ENCODE results near the gene SNCA. TPM values are rescaled to one million over a fixed set of nuclear protein-coding genes. Genes with fewer than 3 reads are reported as not detected.

SNCA gene
- total RNA-seq, result 10 to 100 TPM in 3 of 4 donors, 1 to 10 TPM in 1; 8.7 to 26.1 (median 19.2) TPM

DNA sequence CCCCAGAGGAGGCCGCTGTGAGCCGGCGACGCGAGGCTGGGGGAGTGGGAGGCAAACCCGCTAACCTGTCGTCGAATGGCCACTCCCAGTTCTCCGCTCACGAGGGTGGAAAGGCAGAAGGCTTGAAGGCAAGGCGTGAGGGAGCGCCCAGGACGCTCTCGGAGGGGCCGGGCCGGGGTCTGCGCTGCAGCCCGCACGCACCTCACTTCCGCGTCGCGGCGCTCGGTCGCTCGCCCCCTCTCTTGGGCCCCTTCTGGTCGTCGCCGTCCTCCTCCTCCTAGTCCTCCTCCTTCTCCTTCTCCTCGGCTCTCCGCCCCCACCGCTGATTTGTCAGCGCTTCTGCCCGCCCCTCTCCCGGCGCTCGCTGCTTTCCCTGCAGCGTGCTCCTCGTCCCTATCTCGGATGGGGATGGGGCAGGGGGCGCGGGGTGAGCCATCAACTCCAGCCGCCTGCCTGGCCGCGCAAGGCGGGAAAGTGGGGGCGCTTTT is at the start of gene SNCA:
Gene SNCA, minus strand, starts transcription at position 265 of the 488 bp plus-strand sequence. CDS start 1,494 bp downstream, outside the sequence.
- DNase-seq (ENCODE audit: low spot score) (no peak), ATAC-seq (ENCODE audit: low FRiP score) (peak; percentile 87)
- TF ChIP-seq, protein P1, sequence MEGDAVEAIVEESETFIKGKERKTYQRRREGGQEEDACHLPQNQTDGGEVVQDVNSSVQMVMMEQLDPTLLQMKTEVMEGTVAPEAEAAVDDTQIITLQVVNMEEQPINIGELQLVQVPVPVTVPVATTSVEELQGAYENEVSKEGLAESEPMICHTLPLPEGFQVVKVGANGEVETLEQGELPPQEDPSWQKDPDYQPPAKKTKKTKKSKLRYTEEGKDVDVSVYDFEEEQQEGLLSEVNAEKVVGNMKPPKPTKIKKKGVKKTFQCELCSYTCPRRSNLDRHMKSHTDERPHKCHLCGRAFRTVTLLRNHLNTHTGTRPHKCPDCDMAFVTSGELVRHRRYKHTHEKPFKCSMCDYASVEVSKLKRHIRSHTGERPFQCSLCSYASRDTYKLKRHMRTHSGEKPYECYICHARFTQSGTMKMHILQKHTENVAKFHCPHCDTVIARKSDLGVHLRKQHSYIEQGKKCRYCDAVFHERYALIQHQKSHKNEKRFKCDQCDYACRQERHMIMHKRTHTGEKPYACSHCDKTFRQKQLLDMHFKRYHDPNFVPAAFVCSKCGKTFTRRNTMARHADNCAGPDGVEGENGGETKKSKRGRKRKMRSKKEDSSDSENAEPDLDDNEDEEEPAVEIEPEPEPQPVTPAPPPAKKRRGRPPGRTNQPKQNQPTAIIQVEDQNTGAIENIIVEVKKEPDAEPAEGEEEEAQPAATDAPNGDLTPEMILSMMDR (IDR thresholded peaks at IDR 0.05), result no peak

DNA sequence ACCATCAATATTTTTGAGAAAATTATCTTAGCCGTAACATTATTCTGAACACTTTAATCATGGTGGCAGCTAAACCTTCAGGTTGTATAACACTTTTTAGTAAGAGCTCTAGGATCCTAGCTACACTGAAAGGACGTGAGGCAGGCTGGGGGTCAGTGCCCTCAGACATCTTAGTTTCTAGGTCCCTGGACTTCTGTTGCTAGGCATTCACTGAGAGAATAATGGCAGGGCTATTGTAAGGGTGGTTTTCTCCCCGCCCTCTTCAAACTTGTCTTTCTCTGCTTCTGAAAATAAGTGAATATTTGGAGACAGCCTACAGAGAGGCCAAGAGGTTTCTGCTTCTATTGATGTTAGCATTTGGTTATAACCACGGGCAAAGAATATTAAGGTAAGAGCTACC is 42.3 kb upstream of the SNCA start:
- ATAC-seq (ENCODE audit: low FRiP score) (no peak), DNase-seq (ENCODE audit: low spot score) (no peak)
- TF ChIP-seq, protein P1 (IDR thresholded peaks at IDR 0.05), result no peak

DNA sequence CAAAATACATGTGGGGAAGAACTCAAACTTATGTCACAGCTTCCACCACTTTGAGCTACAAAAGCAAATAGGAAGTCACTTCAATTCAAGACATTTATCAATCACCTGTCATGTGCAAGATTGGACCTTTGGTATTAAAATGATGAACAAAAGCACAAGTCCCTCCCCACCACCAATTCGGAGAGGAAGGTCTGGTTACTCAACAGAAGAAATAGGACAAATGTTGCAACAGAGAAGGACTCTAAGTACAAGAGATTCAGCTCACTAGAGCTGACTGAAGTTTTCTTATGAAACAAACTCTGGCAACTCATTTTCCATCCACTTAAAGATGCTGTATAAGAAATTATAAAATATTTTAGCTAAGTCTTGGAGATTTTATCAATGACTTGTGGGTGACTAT is 41.6 kb upstream of the SNCA start:
- TF ChIP-seq, protein P1 (IDR thresholded peaks at IDR 0.05), result no peak
- no peak for DNase-seq (ENCODE audit: low spot score)
- no peak for ATAC-seq (ENCODE audit: low FRiP score)

DNA sequence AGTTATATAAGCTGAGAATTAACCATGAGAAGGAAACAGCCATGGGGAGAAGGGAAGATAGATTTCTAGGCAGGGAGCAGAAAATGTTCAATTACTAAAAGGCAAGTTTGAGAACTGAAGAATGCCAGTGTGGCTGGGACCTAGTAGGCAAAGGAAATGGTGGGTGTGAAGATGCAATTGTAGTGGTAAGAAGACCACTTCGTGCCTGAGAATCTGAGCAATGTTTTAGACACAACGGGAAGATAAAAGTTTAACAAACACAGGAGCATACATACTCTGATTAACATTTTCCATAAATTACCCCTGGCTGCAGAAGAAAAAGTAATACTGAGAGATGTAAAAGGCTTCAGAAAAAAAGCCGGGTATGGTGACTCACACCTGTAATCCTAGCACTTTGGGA is 39.6 kb upstream of the SNCA start:
- TF ChIP-seq, protein P1 (IDR thresholded peaks at IDR 0.05), result no peak
- DNase-seq (ENCODE audit: low spot score) (no peak), ATAC-seq (ENCODE audit: low FRiP score) (no peak)

DNA sequence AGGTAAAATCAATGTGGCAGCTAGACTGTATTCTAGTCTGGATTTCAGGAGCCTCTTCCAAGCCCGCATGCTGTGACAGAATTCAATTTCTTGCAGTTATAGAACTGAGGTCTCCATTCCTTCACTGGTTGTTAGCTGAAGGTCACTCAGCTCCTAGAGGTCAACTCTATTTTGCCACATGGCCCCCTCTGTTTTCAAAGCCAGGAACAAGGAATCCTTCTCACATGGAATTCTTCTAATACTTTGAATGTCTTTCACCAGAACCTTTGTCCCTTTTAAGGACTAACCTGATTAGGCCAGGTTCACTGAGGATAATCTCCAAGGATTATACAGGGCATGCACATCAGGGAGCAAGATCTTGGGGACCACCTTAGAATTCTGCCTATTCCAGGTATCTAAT is 34.2 kb upstream of the SNCA start:
- ATAC-seq (ENCODE audit: low FRiP score), result no peak
- DNase-seq (ENCODE audit: low spot score), result no peak
- TF ChIP-seq, protein P1 (IDR thresholded peaks at IDR 0.05), result no peak

DNA sequence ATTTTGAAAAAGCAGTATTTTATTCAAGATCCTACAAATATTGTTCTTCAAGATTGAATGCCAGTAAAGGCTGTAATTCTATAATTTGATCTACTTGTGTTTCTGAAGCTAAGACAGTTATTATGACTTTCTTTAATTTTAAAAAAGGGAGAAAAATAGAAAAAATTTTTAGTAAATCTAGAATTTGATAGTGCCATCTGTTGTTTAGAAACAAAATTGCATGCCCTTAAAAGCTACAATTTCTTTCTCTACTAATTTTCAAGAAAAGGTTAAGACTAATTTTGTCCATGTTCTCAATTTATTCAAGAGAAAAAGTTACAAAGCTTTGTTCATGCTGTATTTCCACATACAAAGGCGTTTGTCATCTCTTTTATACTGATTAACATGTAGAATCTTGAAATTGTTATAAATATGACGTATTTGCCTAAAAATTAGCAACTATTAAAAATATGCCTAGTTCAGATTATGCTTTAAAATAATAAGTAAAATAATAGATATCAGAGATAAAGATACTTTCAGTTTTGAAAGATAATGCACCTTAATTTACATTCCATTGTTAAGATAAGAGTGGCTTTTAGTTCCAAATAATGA is 32.1 kb upstream of the SNCA start:
- DNase-seq (ENCODE audit: low spot score), result no peak
- ATAC-seq (ENCODE audit: low FRiP score), result no peak
- TF ChIP-seq, protein P1 (IDR thresholded peaks at IDR 0.05), result no peak

GRCh38 chr4:89868276-89868675 is 31.3 kb upstream of the SNCA start:
- ATAC-seq (ENCODE audit: low FRiP score) (no peak), DNase-seq (ENCODE audit: low spot score) (no peak)
- TF ChIP-seq, protein P1 (IDR thresholded peaks at IDR 0.05), result no peak
